Measurements from ENCODE around the gene DBN1.

GRCh38 chr5:177437623-177438022, 35.8 kb downstream of the DBN1 start:
- TF ChIP-seq, protein P1, sequence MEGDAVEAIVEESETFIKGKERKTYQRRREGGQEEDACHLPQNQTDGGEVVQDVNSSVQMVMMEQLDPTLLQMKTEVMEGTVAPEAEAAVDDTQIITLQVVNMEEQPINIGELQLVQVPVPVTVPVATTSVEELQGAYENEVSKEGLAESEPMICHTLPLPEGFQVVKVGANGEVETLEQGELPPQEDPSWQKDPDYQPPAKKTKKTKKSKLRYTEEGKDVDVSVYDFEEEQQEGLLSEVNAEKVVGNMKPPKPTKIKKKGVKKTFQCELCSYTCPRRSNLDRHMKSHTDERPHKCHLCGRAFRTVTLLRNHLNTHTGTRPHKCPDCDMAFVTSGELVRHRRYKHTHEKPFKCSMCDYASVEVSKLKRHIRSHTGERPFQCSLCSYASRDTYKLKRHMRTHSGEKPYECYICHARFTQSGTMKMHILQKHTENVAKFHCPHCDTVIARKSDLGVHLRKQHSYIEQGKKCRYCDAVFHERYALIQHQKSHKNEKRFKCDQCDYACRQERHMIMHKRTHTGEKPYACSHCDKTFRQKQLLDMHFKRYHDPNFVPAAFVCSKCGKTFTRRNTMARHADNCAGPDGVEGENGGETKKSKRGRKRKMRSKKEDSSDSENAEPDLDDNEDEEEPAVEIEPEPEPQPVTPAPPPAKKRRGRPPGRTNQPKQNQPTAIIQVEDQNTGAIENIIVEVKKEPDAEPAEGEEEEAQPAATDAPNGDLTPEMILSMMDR (IDR thresholded peaks at IDR 0.05) = no peak
- TF ChIP-seq POLR2A (IDR thresholded peaks at IDR 0.05) = no peak
